Measurements from ENCODE around the gene PTK7.

GRCh38 chr6:43205849-43206248 is 129.7 kb downstream of the PTK7 start:
- TF ChIP-seq, protein P1, sequence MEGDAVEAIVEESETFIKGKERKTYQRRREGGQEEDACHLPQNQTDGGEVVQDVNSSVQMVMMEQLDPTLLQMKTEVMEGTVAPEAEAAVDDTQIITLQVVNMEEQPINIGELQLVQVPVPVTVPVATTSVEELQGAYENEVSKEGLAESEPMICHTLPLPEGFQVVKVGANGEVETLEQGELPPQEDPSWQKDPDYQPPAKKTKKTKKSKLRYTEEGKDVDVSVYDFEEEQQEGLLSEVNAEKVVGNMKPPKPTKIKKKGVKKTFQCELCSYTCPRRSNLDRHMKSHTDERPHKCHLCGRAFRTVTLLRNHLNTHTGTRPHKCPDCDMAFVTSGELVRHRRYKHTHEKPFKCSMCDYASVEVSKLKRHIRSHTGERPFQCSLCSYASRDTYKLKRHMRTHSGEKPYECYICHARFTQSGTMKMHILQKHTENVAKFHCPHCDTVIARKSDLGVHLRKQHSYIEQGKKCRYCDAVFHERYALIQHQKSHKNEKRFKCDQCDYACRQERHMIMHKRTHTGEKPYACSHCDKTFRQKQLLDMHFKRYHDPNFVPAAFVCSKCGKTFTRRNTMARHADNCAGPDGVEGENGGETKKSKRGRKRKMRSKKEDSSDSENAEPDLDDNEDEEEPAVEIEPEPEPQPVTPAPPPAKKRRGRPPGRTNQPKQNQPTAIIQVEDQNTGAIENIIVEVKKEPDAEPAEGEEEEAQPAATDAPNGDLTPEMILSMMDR (IDR thresholded peaks at IDR 0.05) = no peak
- no peak for TF ChIP-seq FOXJ3 (CRISPR knock-in tag; IDR thresholded peaks at IDR 0.05; ENCODE audit: borderline replicate concordance)

Data from WTC11 (cell line).